ENCODE results near the gene RAET1E. TPM values are rescaled to one million over a fixed set of nuclear protein-coding genes. Genes with fewer than 3 reads are reported as not detected.

Gene RAET1E
- total and polyA plus RNA-seq, 10 donors = 0.04 to 3.4 (median 1.2) TPM

DNA sequence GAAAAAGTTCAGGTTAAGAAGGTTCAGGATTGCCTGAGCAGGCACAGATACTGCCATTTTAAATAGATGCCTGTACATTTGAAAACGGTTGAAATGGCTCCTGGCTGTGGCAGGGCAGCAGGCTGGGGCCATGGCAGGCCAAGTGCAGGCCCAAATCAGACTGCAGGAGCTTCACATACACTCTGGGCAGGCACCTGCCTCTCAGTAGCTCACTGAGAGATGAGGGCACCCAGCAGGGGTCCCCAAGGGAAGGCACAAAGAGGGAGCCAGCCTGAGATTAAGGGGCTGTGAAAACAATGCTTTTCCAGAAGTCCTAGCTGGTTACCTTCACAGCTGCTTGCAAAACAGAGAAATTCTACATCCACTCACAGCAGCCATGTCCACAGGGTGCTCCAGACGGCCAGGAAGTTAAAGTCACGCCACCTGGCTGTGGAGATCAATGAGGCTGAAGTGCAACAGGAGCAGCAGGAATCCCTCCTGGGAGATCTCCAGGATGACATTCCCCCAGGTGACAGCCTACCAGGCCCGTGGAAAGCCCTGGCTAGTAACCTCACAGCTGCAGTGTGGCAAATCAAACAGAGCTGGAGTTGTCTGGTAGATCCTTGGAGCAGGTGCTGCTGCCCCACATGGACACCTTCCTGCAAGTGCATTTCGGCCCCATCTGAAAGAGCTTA lies 6.2 kb upstream of the RAET1E start:
- WGBS, 5 donors = 68 to 88% (median 84%) methylated on average over 5 of the region's 5 CpGs
- H3K27ac ChIP-seq = no peak overlapping the region
- intact Hi-C loops (cut with DNase I; ENCODE audit: low total_unique reads) = no loop called here
- no peaks in the 10 kb centered on the region for H3K27me3 ChIP-seq (replicated peaks in 1 of 7)
- H3K4me3 ChIP-seq = no peak overlapping the region
- peaks cover 0 to 19% (median 14%) of the 10 kb centered on the region in 8 donors for H3K9me3 ChIP-seq
- TF ChIP-seq, protein P1, sequence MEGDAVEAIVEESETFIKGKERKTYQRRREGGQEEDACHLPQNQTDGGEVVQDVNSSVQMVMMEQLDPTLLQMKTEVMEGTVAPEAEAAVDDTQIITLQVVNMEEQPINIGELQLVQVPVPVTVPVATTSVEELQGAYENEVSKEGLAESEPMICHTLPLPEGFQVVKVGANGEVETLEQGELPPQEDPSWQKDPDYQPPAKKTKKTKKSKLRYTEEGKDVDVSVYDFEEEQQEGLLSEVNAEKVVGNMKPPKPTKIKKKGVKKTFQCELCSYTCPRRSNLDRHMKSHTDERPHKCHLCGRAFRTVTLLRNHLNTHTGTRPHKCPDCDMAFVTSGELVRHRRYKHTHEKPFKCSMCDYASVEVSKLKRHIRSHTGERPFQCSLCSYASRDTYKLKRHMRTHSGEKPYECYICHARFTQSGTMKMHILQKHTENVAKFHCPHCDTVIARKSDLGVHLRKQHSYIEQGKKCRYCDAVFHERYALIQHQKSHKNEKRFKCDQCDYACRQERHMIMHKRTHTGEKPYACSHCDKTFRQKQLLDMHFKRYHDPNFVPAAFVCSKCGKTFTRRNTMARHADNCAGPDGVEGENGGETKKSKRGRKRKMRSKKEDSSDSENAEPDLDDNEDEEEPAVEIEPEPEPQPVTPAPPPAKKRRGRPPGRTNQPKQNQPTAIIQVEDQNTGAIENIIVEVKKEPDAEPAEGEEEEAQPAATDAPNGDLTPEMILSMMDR (IDR thresholded peaks at IDR 0.05 in 8 of 11, conservative IDR thresholded peaks at IDR 0.05 in 3 of 11) = no peak
- TF ChIP-seq POLR2AphosphoS5 (IDR thresholded peaks at IDR 0.05) = no peak
- no peak for TF ChIP-seq POLR2A (IDR thresholded peaks at IDR 0.05)
- H3K4me1 ChIP-seq = peaks cover 0 to 10% (median 0%) of the 10 kb centered on the region in 6 donors
- peak; percentile 47 for DNase-seq
- no peaks in the 10 kb centered on the region for H3K36me3 ChIP-seq

DNA sequence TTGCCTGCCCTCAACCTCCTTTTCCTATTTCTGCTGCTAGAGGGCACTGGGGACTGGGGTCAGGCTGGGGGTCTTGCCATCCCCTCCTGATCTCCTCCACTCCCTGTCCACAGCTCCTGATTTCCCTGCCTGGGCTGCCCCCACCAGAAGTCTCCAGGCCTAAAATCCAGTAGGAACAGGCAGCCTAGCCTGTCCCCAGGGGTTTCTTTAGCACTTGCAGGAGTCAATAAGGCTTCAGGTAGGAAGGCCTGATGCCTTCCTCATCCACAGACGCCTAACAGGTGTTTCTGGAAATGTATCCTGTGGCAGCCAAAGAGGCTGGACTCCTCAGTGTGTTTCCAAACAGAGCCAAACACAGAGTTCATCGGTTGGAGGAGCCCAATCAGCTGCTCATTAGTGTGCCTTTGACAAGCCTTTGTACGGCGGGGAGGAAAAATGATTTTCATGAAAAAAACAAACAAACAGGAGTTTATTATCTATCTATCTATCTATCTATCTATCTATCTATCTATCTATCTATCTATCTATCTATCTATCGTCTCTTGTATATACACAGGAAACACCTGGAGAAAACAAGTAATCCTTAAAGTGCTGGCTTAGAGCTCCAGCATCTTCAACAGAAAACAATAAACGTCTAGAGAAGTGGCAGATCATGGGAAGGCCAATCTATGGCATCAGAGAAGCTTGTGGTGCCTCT lies 3.7 kb upstream of the RAET1E start:
- H3K27ac ChIP-seq = no peak overlapping the region
- no peak for DNase-seq
- H3K9me3 ChIP-seq = no peaks in the 10 kb centered on the region
- WGBS, 5 donors = 85 to 91% (median 88%) methylated on average over 6 of the region's 6 CpGs
- intact Hi-C loops (cut with DNase I; ENCODE audit: low total_unique reads) = no loop called here
- H3K4me3 ChIP-seq = no peak overlapping the region
- no peaks in the 10 kb centered on the region for H3K27me3 ChIP-seq (replicated peaks in 1 of 7)
- H3K36me3 ChIP-seq = no peaks in the 10 kb centered on the region
- peaks cover 0 to 27% (median 11%) of the 10 kb centered on the region in 6 donors for H3K4me1 ChIP-seq
- no peak for TF ChIP-seq POLR2AphosphoS5 (IDR thresholded peaks at IDR 0.05)
- TF ChIP-seq POLR2A (IDR thresholded peaks at IDR 0.05) = no peak
- TF ChIP-seq, protein P1 (IDR thresholded peaks at IDR 0.05 in 8 of 11, conservative IDR thresholded peaks at IDR 0.05 in 3 of 11) = no peak

DNA sequence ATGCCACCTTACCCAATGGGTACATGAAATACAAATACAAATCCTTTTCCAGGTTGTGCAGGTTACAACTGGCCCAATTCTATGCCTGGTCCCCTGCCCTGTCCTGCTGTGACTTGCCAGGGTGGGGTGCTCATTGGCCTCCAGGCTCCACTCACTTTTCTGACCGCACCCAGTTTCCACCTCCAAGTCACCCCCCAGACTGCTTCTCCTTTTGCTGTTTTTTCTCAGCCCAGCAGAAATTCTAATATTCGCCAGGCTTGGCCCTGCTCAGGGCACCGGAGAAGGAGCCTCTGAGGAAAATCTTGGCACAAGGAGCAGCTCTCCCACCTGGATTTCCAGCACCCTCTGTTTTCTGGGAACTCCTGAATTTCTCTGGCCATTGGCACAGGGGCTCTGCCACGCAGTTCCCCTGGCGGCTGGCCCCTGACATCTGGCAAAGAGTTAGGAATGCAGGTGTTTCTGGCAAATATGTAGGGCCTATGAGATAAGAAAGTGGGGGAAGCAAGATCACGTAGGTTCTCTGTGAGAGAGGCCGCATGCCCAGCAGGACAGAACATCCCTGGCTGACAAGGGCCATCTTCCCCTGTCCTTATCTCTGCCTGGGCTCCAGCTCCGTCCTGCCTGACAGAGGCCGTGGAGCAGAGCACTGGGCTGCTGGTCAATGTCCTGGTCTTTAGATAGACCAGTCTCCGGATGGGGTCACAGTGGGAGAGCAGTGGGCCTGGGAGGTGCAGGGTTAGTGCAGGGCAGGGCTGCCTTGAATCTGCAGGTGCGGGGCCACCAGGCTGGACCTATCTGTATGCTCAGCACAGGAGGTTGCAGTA lies 2.9 kb upstream of the RAET1E start:
- WGBS, 5 donors = 85 to 97% (median 92%) methylated on average over 10 to 11 of the region's 11 CpGs
- intact Hi-C loops (cut with DNase I; ENCODE audit: low total_unique reads) = no loop called here
- Histone ChIP-seq H3K27ac (no peak overlapping the region), H3K4me3 (no peak overlapping the region), H3K9me3 (no peaks in the 10 kb centered on the region), H3K4me1 (peaks cover 4 to 29% (median 18%) of the 10 kb centered on the region in 6 donors), H3K27me3 (replicated peaks in 1 of 7) (no peaks in the 10 kb centered on the region), H3K36me3 (no peaks in the 10 kb centered on the region)
- TF ChIP-seq POLR2A (IDR thresholded peaks at IDR 0.05) (no peak), POLR2AphosphoS5 (IDR thresholded peaks at IDR 0.05) (no peak)
- TF ChIP-seq, protein P1 (IDR thresholded peaks at IDR 0.05 in 8 of 11, conservative IDR thresholded peaks at IDR 0.05 in 3 of 11) = no peak
- peak; percentile 70 for DNase-seq
